Left lung (tissue), 14 donors: Measurements from ENCODE around the gene MARCHF4. TPM values are rescaled to one million over a fixed set of nuclear protein-coding genes. Genes with fewer than 3 reads are reported as not detected.
A peak's percentile ranks its signal among the peaks of the same experiment; 100 is the strongest.

Experiments
- ATAC-seq: fragments of 200-7000 bp; cut with Tn5 transposase; one replicate; pipeline ENCODE4 v1.9.1; 2020; ENCODE audit warnings: moderate library complexity
- DNase-seq, 4 donors: peaks; one replicate each; pipeline ENCODE4 v3.0.0-alpha.2; 2013 to 2020
- H3K27ac ChIP-seq, 2 donors: fragments of 200-600 bp; sonication (generic) in 1 of 2; one replicate each; pipeline versions ENCODE4 v1.5.0 to v1.8.0; 2020 to 2021
- H3K27me3 ChIP-seq, 2 donors: fragments of 200-600 bp; sonication (generic) in 1 of 2; one replicate each; pipeline versions ENCODE4 v1.5.0 to v1.8.0; 2020 to 2021
- H3K36me3 ChIP-seq, 2 donors: fragments of 200-600 bp; sonication (generic) in 1 of 2; one replicate each; pipeline versions ENCODE4 v1.5.0 to v1.8.0; 2020 to 2021
- H3K4me1 ChIP-seq, 2 donors: fragments of 200-600 bp; one replicate each; pipeline ENCODE4 v1.8.0; 2021
- H3K4me3 ChIP-seq, 2 donors: fragments of 200-600 bp; sonication (generic) in 1 of 2; one replicate each; pipeline versions ENCODE4 v1.5.0 to v1.8.0; 2020 to 2021; ENCODE audit warnings: mild to moderate bottlenecking in 1 of 2
- H3K9me3 ChIP-seq, 2 donors: fragments of 200-600 bp; sonication (generic) in 1 of 2; one replicate each; pipeline versions ENCODE4 v1.5.0 to v1.8.0; 2020 to 2021
- intact Hi-C, 2 donors: fragments of 100-400 bp; cut with DNase I; formaldehyde crosslinking; loops; one replicate each; pipeline versions ENCODE4 v1.11.2 to v1.14.2; 2022
- long read RNA-seq, 12 donors: library from polyadenylated mRNA in 2 of 12; unstranded in 2 of 12; transcript quantifications; one replicate each; pipeline ENCODE4 v2.0.0 and lab custom pipeline, GENCODE V29; 2019 to 2026
- polyA plus RNA-seq, 6 donors: library from polyadenylated mRNA; unstranded; fragments of 120-200 nt; gene quantifications; one replicate each; pipeline ENCODE4 v1.2.1, GENCODE V29; 2013; ENCODE audit not compliant: insufficient read length in 6 of 6
- total RNA-seq, 2 donors: library from RNA; stranded (reverse); fragmentation: NEBNext Ultra II Directional; extraction: Animal tissue kit (Norgen Biotek cat#: 25700); gene quantifications; one replicate each; pipeline ENCODE4 v1.2.1, GENCODE V29; 2021
- TF ChIP-seq, protein P1 (sequence below), 2 donors: fragments of 200-600 bp; sonication (generic) in 1 of 2; IDR thresholded peaks; one replicate each; pipeline versions ENCODE4 v1.5.0 to v1.8.0; 2021; ENCODE audit warnings: antibody characterized with exemption in 2 of 2
- donor health status: DM: no; HTN: yes; CAD: no.
- donor health status: DM: no; HTN: no; CAD: no.

Gene MARCHF4, protein sequence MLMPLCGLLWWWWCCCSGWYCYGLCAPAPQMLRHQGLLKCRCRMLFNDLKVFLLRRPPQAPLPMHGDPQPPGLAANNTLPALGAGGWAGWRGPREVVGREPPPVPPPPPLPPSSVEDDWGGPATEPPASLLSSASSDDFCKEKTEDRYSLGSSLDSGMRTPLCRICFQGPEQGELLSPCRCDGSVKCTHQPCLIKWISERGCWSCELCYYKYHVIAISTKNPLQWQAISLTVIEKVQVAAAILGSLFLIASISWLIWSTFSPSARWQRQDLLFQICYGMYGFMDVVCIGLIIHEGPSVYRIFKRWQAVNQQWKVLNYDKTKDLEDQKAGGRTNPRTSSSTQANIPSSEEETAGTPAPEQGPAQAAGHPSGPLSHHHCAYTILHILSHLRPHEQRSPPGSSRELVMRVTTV
- total RNA-seq (under 1 TPM in 1 of 2 donors, not detected in 1; 0.15 TPM), polyA plus RNA-seq (under 1 TPM; 0.18 to 0.61 (median 0.24) TPM)
- long read RNA-seq, donor 1 = 0 reads
- long read RNA-seq, donor 2 = 0 reads
- long read RNA-seq, donor 3 = 0 reads
- long read RNA-seq, donor 4 = 0 reads
- long read RNA-seq, donor 5 = 0 reads
- long read RNA-seq, donor 6 = 0 reads
- long read RNA-seq, donor 7 = 0 reads
- long read RNA-seq, donor 8 = 0 reads
- long read RNA-seq, donor 9 = 0 reads
- long read RNA-seq, donor 10 = 0 reads
- long read RNA-seq, donor 11, full-length matches to known transcripts = 7 of 5,767 reads
- long read RNA-seq, donor 11, partial matches to known transcripts = 1,992 of 5,767 reads
- long read RNA-seq, donor 11, other reads (novel, unspliced or antisense) = 3,768 of 5,767 reads
- long read RNA-seq, donor 12, full-length matches to known transcripts = 1 of 1 reads
- long read RNA-seq, donor 12, partial matches to known transcripts = 0 of 1 reads
- long read RNA-seq, donor 12, other reads (novel, unspliced or antisense) = 0 of 1 reads

DNA sequence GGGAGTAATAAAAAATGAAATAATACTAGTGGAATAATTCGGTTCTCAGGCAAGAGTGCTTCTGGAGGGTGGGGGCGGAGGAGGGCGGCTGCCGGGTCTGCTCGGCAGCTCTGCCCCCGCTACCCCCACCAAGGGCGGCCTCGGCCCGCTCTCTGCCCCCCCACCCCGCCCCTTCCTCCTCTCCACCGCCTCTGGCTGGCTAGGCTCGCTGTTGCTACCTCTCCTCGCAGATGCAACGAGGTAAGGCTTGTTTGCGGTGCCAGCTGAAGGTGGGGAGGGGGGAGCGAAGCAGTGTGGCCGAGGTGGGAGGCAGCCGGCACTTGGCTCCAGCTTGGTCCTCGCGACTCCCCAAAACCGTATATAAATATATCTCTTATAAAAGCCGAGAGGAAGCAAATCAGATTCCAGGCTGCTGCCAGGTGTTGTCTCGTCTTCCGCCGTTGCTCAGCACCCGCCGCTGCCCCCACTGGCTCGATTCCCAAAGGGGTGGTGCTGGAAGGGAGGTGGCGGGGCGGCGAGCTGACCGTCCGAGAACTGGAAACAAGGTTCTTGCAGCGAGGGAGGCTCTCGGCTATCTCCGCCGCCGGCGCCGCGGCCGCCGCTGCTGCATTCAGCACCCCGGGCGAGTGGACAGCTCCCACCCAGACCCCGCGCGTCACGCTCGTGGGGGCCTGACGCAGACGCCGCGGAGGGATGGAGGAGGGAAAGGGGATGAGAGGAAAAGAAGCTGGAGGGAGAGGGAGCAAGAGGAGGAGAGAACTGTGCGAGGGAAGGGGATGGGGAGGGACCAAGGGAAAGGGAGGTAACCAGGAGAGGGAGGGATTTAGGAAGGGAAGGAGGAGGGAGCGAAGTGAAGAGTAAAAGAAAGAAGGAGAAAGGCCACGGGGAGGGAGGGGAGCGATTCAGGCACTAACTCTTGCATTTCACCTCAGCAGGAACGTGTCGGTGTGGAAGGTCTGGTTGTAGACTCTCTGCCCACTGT lies at the start of gene MARCHF4:
MARCHF4 (minus strand) TSS at position 763 of the 982 bp plus-strand sequence. CDS start 2,223 bp downstream, outside the sequence.
- DNase-seq = peak; percentile 54 to 87 (median 82)
- Histone ChIP-seq H3K4me1 (peaks cover 11 to 14% of the 10 kb centered on the region in 2 donors), H3K9me3 (no peaks in the 10 kb centered on the region), H3K27ac (no peak within 1 kb of the TSS), H3K4me3 (no peak within 1 kb of the TSS), H3K36me3 (no peaks in the 10 kb centered on the region), H3K27me3 (peaks cover 44 to 87% of the 10 kb centered on the region in 2 donors)
- peak; percentile 99 for ATAC-seq
- TF ChIP-seq, protein P1, sequence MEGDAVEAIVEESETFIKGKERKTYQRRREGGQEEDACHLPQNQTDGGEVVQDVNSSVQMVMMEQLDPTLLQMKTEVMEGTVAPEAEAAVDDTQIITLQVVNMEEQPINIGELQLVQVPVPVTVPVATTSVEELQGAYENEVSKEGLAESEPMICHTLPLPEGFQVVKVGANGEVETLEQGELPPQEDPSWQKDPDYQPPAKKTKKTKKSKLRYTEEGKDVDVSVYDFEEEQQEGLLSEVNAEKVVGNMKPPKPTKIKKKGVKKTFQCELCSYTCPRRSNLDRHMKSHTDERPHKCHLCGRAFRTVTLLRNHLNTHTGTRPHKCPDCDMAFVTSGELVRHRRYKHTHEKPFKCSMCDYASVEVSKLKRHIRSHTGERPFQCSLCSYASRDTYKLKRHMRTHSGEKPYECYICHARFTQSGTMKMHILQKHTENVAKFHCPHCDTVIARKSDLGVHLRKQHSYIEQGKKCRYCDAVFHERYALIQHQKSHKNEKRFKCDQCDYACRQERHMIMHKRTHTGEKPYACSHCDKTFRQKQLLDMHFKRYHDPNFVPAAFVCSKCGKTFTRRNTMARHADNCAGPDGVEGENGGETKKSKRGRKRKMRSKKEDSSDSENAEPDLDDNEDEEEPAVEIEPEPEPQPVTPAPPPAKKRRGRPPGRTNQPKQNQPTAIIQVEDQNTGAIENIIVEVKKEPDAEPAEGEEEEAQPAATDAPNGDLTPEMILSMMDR (IDR thresholded peaks at IDR 0.05) = no peak
- intact Hi-C loops = no loop called here

DNA sequence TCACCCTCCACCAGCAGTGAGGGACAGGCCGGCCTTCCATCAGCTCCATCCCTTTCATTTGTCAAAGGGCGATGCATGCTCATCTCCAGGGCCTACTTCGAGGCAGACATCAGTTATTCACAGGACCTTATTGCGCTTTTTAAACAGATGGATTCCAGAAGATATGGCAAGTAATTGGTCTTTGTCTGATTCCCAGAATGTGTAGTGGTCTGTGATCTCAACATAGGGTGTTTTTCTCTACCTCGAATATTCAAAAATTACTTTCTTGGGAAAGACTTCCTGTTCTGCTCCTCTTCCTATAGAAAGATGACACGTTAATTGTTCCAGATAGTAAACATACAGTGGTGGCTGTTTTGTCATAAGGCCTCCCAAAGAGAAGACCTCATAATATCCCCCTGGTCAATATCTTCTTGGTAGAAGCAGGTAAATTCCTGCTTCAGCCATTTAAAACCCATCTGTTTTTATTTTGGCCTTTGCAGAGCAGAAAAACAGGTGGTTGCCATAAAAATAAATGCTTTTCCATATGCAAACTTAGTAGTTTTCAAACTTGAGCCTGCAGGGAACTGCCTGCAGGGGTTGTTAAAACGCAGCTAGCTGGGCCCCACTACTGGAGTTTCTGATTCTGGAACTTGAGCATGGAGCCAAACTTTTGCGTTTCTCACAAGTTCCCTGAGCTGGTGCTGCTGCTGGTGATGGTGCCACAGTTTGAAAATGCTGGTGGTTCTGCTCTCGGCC lies 48.3 kb upstream of the MARCHF4 start:
- ATAC-seq (no peak), DNase-seq (no peak)
- TF ChIP-seq, protein P1 (IDR thresholded peaks at IDR 0.05) = no peak
- Histone ChIP-seq H3K4me3 (no peak overlapping the region), H3K36me3 (peaks cover 0 to 76% of the 10 kb centered on the region in 2 donors), H3K9me3 (peaks cover 0 to 10% of the 10 kb centered on the region in 2 donors), H3K4me1 (no peaks in the 10 kb centered on the region), H3K27me3 (no peaks in the 10 kb centered on the region), H3K27ac (no peak overlapping the region)
- intact Hi-C loops = no loop called here

DNA sequence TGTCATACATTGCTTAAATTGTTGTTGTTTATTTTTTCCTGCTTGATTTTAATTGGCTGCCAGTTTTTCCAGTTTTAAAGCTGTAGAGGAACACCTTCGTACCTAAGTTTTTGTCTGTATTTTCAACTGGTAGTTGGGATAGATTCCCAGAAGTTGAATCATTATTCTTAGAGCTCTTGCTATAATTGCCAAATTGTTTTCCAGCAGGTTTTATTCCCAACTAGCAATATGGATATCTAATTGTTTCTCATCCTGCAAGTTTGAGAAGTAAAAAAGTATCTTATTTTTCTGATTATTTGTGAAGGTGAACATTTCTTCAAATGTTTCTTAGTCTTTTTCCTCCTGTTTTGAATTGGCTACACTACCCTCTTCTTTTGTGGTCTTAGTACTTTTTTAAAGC lies 46.7 kb upstream of the MARCHF4 start:
- no peaks in the 10 kb centered on the region for H3K27me3 ChIP-seq
- H3K4me1 ChIP-seq = no peaks in the 10 kb centered on the region
- intact Hi-C loops = no loop called here
- no peak overlapping the region for H3K27ac ChIP-seq
- TF ChIP-seq, protein P1 (IDR thresholded peaks at IDR 0.05) = no peak
- DNase-seq (no peak), ATAC-seq (no peak)
- peaks cover 0 to 72% of the 10 kb centered on the region in 2 donors for H3K36me3 ChIP-seq
- H3K9me3 ChIP-seq = no peaks in the 10 kb centered on the region
- H3K4me3 ChIP-seq = no peak overlapping the region

DNA sequence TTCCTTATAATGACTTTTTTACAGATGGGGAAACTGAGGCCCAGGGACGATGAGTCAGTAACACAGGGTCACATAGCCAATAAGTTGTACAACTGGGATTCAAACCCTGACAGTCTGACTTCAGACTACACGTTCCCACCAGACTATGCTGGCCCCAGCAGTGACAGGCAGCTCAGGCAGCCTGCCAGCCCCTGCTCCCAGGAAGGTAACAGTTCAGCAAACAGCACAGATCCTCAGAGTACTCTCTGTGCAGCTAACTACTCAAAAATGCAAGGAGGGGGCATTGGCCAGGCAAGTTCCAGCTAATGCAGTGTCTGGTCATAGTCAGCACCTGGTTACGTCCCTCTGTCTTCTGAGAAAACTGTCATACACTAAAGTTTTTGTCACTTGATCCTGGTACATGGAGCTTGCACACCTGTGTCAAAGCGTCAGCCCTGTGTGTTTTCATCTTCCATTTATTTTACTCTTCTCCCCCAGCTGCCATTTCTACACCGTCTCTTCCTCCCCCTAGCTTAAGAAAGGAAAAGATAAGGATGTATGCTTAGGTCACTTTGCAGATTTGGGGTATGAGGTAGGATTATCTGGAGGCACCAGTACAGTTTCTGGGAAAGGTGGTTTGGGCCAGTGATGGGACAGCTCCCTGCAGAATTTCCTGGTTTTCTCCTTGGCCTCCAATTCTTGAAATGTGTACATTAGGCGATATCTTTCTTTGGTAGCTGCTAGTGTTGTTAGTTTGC lies 44.5 kb upstream of the MARCHF4 start:
- intact Hi-C loops = no loop called here
- no peaks in the 10 kb centered on the region for H3K9me3 ChIP-seq

More for the DNA sequence above, 44.5 kb upstream of the MARCHF4 start:
- TF ChIP-seq, protein P1 (IDR thresholded peaks at IDR 0.05) = no peak
- ATAC-seq (no peak), DNase-seq (no peak)
- Histone ChIP-seq H3K27ac (no peak overlapping the region), H3K4me1 (peaks cover 0 to 2% of the 10 kb centered on the region in 2 donors), H3K36me3 (peaks cover 0 to 50% of the 10 kb centered on the region in 2 donors), H3K27me3 (no peaks in the 10 kb centered on the region), H3K4me3 (no peak overlapping the region)
